HG03280 (cell line): ENCODE measurements around the gene SHISA5.

ENCODE experiments used
- ATAC-seq: cut with Tn5 transposase; IDR thresholded peaks from one replicate; pipeline ENCODE4 v1.9.1; 2021; ENCODE audit warnings: mild to moderate bottlenecking, moderate library complexity; ENCODE audit not compliant: unreplicated experiment

Gene SHISA5

DNA sequence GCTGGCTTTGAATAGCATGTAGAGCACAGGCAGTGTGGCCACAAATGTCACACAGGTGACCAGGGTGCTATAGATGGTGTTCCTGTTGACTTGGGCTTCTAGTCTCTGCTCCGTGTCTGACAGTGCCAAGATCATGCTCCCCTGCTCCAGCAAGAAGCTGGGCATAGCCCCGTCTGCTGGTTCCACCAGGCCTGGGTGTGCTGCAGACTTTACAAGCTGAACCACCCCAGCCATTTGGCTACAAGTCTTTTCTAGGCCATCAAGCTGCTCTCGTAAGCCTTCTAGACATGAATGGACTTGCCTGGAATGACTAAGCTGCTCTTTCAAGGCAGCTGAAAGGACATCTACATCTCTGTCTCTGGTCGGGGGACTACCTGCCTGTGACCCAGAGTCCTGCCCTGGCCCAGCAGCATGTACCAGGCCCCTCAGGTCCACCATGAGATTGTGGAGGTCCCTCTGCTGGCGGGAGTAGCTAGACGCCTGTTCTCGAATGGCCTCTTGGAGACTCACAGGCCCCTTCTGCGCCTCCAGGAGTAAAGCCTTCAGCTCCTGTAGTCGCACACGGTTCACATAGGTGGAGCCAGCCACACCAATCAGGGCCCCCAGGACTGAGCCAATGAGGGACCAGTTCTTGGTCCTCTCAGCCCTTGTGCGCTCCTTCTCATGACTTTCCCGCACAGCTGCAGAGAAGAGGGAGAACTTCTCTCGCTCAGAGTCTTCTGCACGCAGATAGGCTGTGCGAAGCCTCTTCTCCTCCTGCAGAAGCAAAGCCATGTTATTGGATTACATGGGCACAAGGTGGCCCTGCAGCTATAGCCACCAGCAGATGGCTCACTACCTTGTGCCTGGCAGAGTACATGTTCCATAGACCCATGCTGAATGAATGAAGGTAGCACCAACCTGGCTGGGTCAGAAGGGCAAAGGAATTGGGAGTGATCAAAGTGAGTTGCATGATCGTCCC is 71.3 kb downstream of the SHISA5 start:
- ATAC-seq: no peak

DNA sequence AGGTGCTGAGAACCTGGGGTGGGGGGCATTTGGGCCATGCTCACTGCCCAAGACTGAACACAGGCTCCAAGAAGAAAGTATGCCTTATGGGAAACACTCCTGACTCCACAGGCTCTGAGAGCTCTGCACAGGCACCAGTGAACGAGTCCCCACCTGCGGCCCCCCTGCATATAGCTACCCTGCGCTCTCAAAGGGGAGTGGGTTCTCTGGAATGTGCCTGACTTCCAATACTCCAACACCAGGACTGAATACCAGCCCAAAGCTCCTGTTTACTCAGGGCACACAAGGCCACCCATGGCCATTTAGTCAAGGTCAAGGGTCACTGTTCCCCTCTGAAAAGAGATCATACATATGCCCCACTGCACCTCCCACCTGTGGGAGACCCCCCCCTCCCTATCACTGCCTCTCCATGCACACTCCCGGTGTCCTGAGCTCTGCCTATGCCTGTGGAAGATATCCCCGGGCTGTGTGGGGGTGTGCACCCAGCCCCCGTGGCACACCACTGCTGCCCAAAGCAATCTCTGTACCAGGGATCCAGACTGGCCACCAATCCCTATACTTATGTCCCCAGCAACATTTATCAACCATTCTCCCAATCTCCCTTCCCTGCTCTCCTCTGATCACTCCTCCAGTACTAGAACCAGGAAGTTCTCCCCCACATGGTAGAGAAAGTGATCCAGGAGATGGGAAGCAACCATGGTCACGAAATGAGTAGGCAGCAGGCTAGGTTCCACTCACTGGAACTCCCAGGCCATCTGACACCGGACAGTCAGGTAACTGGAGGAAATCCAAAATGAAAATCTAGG is 72.5 kb downstream of the SHISA5 start:
- no peak for ATAC-seq

DNA sequence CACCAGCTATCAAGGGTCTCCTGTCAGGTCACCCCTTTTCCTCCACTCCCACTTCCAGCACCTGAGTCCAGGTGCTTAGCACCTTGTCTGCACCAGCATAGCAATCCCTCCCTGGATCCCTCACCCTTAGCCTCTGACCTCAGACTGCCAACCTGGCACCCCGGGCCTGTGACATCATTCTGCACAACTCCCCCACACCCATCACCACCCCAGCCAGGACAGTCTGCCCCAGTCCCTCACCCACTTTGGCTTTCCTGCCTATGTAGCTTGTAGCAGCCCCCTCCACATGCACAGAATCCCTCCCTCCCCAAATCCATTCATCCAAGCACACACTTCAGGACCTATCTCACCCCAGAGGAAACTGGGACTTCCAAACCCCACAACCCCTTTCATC is 73.3 kb downstream of the SHISA5 start:
- no peak for ATAC-seq

DNA sequence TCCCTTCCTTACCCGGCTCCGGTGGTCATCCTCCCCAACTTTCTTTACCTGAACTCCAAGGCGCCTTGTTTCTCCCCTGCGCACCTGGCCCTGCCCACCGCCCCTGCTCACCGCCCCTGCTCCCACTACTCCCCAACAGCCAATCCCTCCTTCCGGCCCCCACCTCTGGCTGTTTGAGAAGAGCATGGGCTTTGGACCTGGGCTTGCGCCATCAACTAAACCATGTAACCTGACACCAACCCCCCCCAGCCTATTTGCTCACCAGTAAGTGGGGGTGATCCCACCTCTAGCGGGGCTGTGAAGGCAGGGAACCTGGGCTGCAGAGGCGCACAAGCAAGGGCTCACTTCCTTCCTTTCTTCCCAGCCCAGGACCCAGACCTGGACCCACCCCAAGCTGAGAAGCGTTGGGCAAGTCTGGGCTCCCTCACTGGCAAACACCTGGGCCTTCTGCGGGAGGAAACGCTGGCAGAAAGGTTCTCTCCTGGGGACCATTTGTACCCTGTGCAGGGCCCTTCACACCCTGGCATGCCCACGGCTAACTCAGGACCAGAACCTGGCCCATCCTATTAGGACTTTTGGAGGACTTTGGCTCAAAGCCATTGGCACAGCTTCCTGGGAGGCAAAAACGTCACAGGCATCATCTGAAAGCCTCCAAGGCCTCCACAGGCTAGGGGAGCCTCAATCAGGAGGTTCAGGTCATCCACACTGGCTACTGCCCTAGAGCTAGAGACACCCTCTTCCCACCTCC is 73.8 kb downstream of the SHISA5 start, which contains the start of gene PLXNB1:
Gene PLXNB1, minus strand, starts transcription at position 127 of the 748 bp plus-strand sequence. CDS start 5,475 bp downstream, outside the sequence.
- no peak for ATAC-seq

DNA sequence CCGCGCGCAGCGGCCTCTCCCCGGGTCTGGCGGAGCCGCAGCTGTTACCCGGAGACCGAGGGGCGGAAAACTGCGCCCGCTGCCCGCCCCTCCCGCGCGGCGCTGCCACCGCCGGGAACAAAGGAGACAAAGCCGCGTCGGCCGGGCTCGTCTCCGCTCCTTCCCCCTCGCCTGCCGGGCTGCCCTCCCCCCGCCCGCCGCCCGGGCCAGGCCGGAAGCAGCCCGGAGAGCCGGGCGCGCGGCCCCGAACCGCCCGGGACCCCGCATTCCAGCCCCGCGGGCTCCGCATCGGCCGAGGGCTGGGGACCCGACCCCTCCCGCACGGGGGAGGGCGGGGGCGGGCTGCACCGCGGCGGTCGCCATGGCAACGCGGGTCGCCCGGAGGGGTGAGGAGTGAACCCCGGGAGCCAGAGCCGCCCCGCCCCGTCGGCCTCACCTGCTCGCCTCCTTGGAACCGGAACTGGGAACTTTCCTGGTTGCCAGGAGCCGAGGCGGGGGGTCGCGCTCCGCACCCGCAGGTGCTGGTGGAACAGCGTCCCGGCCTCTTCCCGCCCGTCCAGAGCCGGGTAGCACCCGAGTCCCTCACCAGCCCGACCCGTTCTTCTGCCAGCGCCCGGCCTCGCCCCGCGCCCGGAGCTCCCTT is 74.5 kb downstream of the SHISA5 start:
- peak; percentile 42 for ATAC-seq

DNA sequence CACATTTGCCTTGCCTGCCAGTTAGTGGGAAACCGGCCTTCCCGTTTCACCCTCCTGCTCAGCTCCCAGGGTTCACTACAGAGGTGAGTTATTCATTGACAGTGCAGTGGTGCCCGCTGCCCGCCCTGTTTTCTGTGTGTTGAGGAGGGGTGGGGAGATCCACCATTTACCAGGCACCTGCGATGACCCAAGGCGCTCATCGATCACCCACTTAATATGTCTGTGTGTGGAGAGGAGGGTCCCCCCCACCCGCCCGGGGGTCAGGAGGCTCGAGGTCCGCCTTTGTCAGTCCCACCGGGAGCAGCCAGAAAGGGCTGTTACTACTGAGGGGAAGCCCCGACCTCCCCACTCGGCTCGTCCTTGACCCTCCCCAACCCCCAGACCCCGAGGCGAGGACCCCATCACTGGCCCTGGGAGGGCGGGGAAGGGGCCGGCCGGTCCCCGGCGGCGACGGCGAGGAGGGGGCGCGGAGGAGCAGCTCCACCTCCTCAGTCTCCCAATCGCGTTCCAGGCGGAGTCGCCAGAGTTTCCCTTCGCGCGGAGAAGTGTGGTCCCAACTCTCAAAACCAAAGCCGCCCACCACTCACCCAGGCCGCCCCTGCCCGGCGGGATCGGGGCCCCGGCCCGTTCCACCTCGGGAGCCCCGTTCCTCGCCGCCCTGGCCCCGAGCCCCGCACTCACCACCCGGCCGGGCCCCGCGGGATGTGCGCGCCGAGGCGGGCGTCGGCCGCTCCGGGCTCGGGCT is 75.2 kb downstream of the SHISA5 start:
- ATAC-seq: peak; percentile 39

DNA sequence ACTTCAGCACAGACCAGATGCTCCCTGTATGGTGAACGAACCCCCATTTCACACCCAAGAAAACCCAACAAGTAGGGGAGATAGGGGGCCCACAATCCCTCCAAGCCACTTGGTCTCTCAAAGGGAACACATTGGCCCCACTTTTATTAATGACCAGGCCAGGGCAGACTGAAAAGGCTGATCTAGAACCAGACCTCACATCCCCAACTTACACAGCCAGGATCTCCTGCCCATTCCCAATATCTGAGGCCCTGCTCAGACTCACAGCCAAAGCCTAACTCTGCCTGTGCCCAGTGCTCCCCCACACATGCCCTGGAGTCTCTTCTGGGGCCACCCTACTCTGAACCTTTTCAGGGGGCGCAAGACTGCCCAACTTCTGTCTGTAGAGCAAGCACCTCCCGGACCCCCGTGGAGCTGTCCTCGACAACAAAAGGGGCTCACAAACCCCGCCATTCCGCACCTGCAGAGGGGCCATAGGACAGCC is 75.8 kb downstream of the SHISA5 start:
- no peak for ATAC-seq

DNA sequence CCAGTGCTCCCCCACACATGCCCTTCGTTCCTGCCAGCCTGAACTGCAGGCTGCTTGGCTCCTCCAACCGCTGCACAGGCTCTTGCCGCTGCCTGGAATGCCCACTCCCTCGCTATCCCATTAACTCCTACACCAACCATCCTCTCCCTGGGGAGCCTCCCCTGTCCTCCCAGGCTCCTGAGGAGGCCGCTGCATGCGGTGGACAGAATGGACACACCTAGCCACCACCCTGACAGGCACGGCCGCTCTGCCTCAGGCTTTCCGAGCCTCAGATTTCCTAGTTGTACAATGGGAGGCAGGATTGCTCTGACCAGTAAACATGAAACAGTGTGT is 76.4 kb downstream of the SHISA5 start:
- ATAC-seq: no peak

DNA sequence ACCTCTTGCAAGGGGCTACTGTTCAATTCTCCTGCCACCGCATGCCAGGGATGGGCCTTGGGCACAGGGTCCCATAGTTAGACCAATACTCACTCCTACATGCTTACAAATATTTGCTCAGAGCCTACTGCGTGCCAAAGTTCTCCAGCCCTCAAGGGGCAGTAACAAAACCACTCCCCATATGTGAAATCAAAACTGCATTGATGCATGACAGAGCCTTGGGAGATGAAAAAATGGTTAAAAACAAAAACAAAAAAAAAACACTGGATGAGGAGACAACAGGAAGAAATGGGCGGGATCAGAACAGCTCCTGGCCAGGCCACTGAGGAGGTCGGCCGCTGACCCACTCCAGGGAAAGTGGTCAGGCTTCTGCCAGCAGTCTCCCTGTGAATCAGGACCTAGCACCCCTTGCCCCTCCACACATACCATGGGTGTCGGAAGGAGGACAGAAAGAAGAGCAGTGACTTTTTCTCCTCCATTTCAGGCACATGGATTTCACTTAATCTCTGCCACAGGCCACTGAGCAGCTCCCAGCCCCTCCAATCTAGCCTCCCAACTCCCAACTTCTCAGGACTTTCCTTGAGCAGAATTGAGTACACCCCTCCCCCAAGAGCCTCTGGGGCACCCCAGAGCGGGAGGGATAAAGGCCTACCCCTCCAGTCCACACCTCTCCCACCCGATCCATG is 76.9 kb downstream of the SHISA5 start:
- no peak for ATAC-seq

DNA sequence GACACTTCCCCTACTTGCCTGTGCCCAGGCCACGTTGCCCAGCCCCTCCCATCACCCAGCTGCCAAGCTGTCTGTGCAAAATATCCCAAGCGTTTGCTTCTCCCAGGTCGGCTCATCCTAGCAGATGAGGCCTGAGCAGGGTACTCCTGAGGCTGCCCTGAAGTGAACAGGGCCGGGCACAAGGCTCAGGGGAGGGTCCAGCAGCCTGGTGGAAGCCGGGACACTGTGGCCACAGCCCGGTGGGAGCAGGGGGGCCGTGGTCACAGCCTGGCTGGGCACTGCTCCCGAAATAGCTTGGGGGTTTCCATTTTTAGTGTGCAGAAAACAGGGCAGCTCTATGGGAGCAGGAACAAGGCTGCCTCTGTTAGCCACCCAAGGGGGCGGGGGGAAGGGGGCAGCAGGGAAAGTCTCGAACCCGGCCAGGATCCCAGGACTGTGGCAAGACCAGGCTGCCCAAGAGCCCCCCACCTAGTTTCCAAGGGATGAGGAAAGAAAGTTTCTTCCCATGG is 77.5 kb downstream of the SHISA5 start:
- ATAC-seq: no peak

DNA sequence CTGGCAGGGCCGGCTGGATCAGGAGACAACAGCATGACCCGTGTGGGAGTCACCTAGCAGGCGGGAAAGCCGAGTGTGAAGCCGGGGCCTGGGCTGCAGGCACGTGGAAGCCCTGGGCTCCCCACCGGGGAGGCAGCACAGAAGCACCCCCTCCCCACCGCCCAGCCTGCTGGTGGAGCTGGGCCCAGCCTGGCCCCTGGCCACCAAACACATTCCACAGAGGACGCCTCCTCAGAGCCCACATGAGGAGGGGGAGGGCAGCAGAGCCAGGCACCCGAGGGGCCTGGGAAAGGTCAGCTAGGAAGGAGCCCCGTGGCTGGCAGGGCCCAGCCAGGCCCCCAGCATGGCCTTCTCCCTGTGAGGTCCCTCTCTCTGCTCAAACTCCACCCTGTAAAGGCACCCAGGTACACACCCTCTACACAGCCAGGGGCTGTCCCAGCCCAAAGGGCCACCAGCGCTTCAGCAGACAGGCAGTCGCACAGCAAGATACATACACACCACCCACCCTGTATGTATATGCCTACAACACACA is 78.6 kb downstream of the SHISA5 start:
- no peak for ATAC-seq

DNA sequence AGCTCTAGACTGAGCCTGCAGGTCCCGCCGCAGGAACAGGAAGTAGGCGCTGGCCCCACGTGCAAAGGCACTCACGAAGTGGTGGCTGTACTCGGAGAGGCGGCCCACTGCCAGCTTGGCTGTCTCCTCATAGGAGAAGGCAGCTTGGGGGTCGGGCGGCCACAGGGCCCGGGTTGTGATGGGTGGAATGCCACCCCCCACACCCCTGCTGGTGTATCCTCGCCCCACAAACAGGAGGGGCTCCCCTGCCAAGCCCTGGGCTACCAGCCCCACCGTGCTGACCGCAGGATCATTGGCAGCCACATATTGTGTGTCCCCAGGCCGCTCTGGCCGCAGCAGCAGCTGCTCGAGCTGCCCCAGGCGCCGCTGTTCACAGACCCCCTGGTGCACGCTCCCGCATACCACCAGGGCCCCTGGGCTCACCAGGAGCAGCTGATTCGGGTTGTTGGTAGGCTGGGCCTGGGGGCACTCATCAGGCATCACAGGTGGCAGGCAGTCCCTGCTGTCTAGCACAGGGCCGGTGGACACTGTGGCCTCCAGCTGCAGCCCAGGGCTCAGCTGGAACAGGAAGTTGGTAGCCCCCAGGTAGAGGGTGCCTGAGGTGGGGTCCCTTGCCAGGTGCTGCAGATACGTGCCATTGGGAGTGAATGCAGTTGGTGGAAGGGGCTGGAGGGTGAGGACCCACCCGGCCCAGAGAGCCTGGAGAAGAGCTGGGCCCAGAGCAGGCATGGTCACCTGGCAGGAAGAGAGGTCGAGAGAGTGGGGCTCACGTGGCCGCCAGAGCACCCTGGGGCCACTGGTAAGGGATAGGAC is 79.9 kb downstream of the SHISA5 start:
- ATAC-seq: no peak

DNA sequence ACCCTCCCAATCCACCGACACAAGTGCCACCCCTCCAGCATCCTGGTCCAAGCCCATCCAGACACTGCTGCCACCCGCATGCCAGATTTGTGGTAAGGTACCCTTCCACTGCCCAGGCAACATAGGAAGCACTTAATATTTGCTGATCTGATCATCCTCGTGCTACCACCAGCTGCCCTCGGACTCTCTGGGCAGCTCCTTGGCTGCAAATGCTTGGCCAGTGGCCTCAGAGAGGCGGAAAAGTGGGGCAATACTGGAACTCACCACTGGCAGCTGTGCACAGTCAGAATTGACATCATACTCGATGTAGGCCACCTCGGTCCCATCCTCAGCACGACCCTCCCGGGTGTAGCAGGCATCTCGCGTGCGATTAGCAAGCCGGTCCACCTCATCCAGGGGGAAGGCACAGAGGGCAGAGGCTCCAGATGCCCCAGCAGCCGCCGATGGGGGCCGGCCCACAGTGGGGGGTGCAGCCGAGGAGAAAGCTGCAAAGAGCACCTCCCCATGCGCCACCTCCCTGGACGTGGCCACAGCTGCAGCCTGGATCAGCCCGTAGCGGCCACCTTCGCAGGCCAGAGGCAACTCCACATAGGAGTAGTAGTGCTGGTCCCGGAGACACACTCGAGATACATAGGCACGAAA is 80.6 kb downstream of the SHISA5 start:
- ATAC-seq: no peak

DNA sequence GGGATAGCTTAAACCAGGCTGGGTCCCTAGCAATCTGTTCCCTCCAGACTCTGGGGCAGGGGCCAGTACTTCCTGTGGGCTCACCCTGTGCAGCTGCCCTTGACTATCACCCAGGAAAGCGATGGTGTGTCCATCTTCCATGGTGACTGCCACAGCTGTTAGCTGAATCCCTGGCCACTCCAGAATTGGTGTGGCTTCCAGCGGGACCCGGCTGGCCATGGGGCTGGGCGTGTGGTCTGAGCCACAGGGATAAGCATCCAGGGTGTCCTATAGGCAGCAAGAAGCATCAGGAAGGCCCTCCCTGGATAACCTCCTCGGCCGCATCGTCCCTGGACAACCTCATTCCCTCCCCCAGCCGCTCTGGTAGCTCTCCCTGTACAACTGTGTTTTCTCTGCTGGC is 81.3 kb downstream of the SHISA5 start:
- no peak for ATAC-seq

DNA sequence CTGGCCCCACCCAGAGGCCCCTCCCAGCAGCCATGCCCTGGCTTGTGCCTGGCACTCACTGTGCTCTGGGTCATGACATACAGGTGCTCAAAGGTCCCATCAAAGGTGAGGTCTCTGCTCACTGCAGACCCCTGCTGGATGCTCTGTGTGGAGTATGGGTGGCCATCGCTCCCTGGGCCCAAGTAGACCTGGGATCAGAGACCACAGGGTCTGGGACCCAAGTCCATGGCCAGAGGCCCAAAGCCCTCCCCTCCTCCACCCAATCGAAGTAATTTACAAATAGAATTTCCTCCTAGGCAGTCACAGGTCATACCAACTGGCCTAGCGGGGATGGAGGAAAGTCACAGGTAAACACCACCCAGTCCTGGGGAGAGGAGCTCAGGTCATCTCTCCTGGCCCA is 81.7 kb downstream of the SHISA5 start:
- no peak for ATAC-seq

DNA sequence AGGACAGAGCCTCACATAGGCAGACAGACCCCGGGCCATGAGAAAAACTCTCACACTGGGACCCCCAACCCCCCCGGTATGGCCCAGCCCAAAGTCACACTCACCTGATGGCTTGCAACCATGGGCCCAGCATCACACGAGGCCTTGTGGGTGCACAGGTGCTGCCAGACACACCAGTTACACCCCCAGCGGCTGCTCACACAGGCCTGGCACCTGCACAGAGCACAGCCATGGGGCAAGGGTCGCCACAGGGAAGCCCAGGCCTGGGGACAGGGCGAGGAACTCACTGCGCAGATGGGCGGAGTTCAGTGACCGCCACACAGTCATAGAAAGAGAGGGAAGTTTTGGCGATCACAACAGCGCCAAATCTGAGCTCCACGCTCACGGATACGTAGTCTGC is 83.4 kb downstream of the SHISA5 start:
- no peak for ATAC-seq

DNA sequence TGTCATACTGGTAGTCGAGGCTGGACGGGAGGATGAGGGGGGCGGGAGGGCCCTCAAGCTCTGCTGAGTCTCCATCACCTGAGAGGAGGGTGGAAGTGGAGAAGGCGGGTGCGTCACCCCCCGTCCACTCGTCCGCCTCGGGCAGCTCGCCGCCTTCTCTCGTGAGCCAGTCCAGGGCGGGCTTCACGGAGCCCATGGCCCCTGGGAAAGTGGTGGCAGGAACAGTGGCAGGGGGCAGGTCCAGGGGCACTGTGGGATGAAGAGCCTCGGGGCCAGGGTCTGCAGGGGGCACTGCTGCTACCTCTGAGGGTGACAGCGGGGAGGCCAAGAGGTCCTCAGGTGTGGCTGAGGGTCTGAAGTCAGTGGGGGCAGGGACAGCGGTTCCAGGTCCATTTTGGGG is 84.4 kb downstream of the SHISA5 start:
- ATAC-seq: no peak

DNA sequence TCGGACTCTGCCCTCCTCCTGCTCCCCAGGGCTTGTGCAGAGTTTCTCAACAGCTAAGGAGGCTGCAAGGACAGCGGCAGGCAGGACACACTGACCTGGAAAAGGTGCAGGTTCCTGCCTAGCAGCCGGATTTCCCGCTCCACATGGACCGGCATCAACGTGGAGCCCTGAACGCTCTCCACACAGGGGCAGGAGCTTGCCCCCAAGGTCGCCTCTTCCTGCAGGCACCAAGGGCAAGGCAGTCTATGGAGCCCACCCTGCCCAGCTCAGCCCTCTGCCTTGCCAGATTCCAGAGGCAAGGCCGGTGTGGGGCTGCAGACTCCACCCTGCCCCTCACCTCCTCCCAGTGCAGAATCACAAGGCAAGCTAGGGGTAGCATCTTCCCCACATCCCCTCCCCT is 84.8 kb downstream of the SHISA5 start:
- no peak for ATAC-seq
